Trophoblast cell (in vitro differentiated cells and primary cell): ENCODE data around the gene NUP62.
"Not testable (repeated sequence)": the region's sequence is repeated elsewhere in the genome, so short reads cannot be mapped to it uniquely, and the experiment has no call there.

Experiments used
- DNase-seq, 2 donors: peaks; one replicate each; pipeline ENCODE4 v3.0.0-alpha.2; 2016
- H2AFZ ChIP-seq: 2 replicates; pipeline ENCODE4 v1.6.1; 2013; ENCODE audit warnings: low read length, moderate library complexity, mild to moderate bottlenecking; ENCODE audit not compliant: insufficient read depth, poor library complexity
- H2AK5ac ChIP-seq: 2 replicates; pipeline ENCODE4 v1.6.1; 2013; ENCODE audit warnings: mild to moderate bottlenecking, low read length
- H2BK120ac ChIP-seq: 2 replicates; pipeline ENCODE4 v1.6.1; 2013; ENCODE audit warnings: low read length, mild to moderate bottlenecking, moderate library complexity; ENCODE audit not compliant: insufficient read depth, poor library complexity
- H2BK12ac ChIP-seq: 2 replicates; pipeline ENCODE4 v1.6.1; 2013; ENCODE audit warnings: mild to moderate bottlenecking, low read length, moderate library complexity
- H2BK5ac ChIP-seq: 2 replicates; pipeline ENCODE4 v1.6.1; 2013; ENCODE audit warnings: low read length, low read depth, moderate library complexity, mild to moderate bottlenecking; ENCODE audit not compliant: poor library complexity
- H3K14ac ChIP-seq: 2 replicates; pipeline ENCODE4 v1.6.1; 2013; ENCODE audit warnings: mild to moderate bottlenecking, low read length
- H3K18ac ChIP-seq: 2 replicates; pipeline ENCODE4 v1.6.1; 2013; ENCODE audit warnings: mild to moderate bottlenecking, low read length
- H3K23ac ChIP-seq: 2 replicates; pipeline ENCODE4 v1.6.1; 2013; ENCODE audit warnings: low read length
- H3K27ac ChIP-seq: 2 replicates; pipeline ENCODE4 v1.5.1; 2013; ENCODE audit warnings: low read depth, mild to moderate bottlenecking, inconsistent platforms, low read length, moderate library complexity
- H3K27me3 ChIP-seq: 2 replicates; pipeline ENCODE4 v1.6.1; 2013; ENCODE audit warnings: inconsistent platforms, mild to moderate bottlenecking, low read length, moderate library complexity; ENCODE audit not compliant: insufficient read depth
- H3K36me3 ChIP-seq, 2 experiments: 1 replicate in 1 of 2; 2 replicates in 1 of 2; pipeline ENCODE4 v1.6.1; 2013; ENCODE audit warnings: low read length in 2 of 2, mild to moderate bottlenecking in 2 of 2, moderate library complexity in 1 of 2; ENCODE audit not compliant: insufficient read depth in 2 of 2, control insufficient read depth in 1 of 2
- H3K4ac ChIP-seq: 2 replicates; pipeline ENCODE4 v1.6.1; 2013; ENCODE audit warnings: low read depth, mild to moderate bottlenecking, low read length, moderate library complexity
- H3K4me1 ChIP-seq, 2 experiments: 1 replicate in 1 of 2; 2 replicates in 1 of 2; pipeline ENCODE4 v1.6.1; 2013; ENCODE audit warnings: low read length in 2 of 2, mild to moderate bottlenecking in 2 of 2, moderate library complexity in 1 of 2; ENCODE audit not compliant: insufficient read depth in 2 of 2, control insufficient read depth in 1 of 2
- H3K4me2 ChIP-seq: 2 replicates; pipeline ENCODE4 v1.6.1; 2013; ENCODE audit warnings: inconsistent platforms, mild to moderate bottlenecking, low read length, moderate library complexity
- H3K4me3 ChIP-seq: 2 replicates; pipeline ENCODE4 v1.5.1; 2013; ENCODE audit warnings: mild to moderate bottlenecking, low read depth, low read length, inconsistent platforms
- H3K79me1 ChIP-seq: one replicate; pipeline ENCODE4 v1.6.1; 2013; ENCODE audit warnings: low read length
- H3K79me2 ChIP-seq: 2 replicates; pipeline ENCODE4 v1.6.1; 2013; ENCODE audit warnings: low read length, mild to moderate bottlenecking; ENCODE audit not compliant: control insufficient read depth, insufficient read depth, poor library complexity
- H3K9ac ChIP-seq: 2 replicates; pipeline ENCODE4 v1.6.1; 2013; ENCODE audit warnings: mild to moderate bottlenecking, low read length
- H3K9me3 ChIP-seq: 2 replicates; pipeline ENCODE4 v1.6.1; 2013; ENCODE audit warnings: low read depth, mild to moderate bottlenecking, control low read depth, inconsistent platforms, low read length; ENCODE audit not compliant: insufficient read depth
- H4K12ac ChIP-seq: 2 replicates; pipeline ENCODE4 v1.6.1; 2013; ENCODE audit warnings: low read depth, mild to moderate bottlenecking, low read length, moderate library complexity
- H4K8ac ChIP-seq: 2 replicates; pipeline ENCODE4 v1.6.1; 2013; ENCODE audit warnings: low read depth, mild to moderate bottlenecking, low read length, moderate library complexity
- H4K91ac ChIP-seq: one replicate; pipeline ENCODE4 v1.6.1; 2013; ENCODE audit warnings: low read depth, mild to moderate bottlenecking, low read length, moderate library complexity
- WGBS: extraction: QIAGEN DNeasy Blood & Tissue Kit; methylation state at CpG from one replicate; pipeline ENCODE4 v1.1.7; 2013; ENCODE audit warnings: missing lambda C conversion rate; ENCODE audit not compliant: insufficient read length, insufficient coverage; ENCODE audit errors: extremely low coverage; 5-methylcytosine and 5-hydroxymethylcytosine counted together

The NUP62 gene

DNA sequence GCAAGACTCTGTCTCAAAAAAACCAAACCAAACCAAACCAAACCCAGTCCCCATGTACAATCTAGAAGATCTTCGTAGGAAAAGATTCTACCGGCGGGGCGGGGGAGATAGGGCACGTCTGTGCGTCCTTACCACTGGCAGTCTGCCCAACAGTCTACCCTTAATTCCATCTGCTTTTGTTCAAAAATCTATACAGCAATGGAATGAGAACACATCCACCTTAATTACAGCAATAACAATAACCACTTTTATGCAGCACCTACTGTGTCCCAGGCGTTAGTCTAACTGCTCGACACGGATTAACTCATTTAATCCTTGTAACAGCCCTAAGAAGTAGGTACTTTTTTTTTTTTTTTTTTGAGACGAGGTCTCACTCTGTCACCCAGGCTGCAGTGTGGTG lies 2.8 kb downstream of the NUP62 start:
- Histone ChIP-seq H4K91ac (no peak overlapping the region), H3K18ac (no peak overlapping the region), H3K27me3 (no peaks in the 10 kb centered on the region), H2BK12ac (no peak overlapping the region), H3K79me1 (peaks cover 11% of the 10 kb centered on the region), H3K9ac (no peak overlapping the region), H2BK120ac (no peak overlapping the region), H3K9me3 (peaks cover 2% of the 10 kb centered on the region), H3K4ac (peak overlapping the region; percentile 37), H3K4me3 (no peak overlapping the region), H3K14ac (no peak overlapping the region), H2AK5ac (no peak overlapping the region), H2BK5ac (no peak overlapping the region), H3K79me2 (peaks cover 15% of the 10 kb centered on the region), H4K8ac (no peak overlapping the region), H3K36me3 (peaks cover 46 to 48% of the 10 kb centered on the region in 2 experiments), H3K4me2 (no peak overlapping the region), H2AFZ (no peak overlapping the region), H3K23ac (no peak overlapping the region), H4K12ac (no peak overlapping the region), H3K27ac (no peak overlapping the region), H3K4me1 (peaks cover 6 to 8% of the 10 kb centered on the region in 2 experiments)
- WGBS: no CpG with 5 or more reads among the region's 10 CpGs
- no peak for DNase-seq

DNA sequence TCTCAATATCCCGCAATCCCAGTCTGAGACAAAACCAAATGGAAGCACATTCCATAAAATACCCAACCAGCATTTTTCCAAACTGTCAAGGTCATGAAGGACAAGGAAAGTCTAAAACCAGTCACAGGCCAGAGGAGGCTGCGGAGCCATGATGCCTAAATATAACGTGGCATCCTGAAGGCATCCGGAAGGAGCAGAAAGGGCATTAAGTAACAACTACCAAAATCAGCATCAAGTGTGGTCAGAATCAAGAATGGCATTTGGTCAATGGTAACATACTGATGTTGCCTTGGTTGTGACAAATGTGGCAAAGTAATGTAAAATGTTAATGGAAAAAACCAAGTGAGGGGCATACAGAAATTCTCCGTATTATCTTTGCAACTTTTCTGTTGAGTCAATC lies 3.8 kb downstream of the NUP62 start:
- H3K27ac ChIP-seq: no peak overlapping the region
- peak overlapping the region; percentile 57 for H3K4ac ChIP-seq
- H2BK5ac ChIP-seq: no peak overlapping the region
- H3K79me1 ChIP-seq: peaks cover 11% of the 10 kb centered on the region
- no peak overlapping the region for H3K4me3 ChIP-seq
- H3K18ac ChIP-seq: no peak overlapping the region
- no peak overlapping the region for H2AK5ac ChIP-seq
- WGBS: no CpG with 5 or more reads among the region's 5 CpGs
- H3K36me3 ChIP-seq: peaks cover 52 to 59% of the 10 kb centered on the region in 2 experiments
- H2AFZ ChIP-seq: no peak overlapping the region
- H3K9me3 ChIP-seq: peaks cover under 1% of the 10 kb centered on the region
- DNase-seq: no peak
- peaks cover 7 to 8% of the 10 kb centered on the region in 2 experiments for H3K4me1 ChIP-seq
- no peak overlapping the region for H3K23ac ChIP-seq
- peaks cover 16% of the 10 kb centered on the region for H3K79me2 ChIP-seq
- H4K8ac ChIP-seq: no peak overlapping the region
- no peak overlapping the region for H3K4me2 ChIP-seq
- no peak overlapping the region for H4K12ac ChIP-seq
- no peak overlapping the region for H2BK12ac ChIP-seq
- H2BK120ac ChIP-seq: no peak overlapping the region
- no peaks in the 10 kb centered on the region for H3K27me3 ChIP-seq
- H4K91ac ChIP-seq: no peak overlapping the region
- no peak overlapping the region for H3K9ac ChIP-seq
- no peak overlapping the region for H3K14ac ChIP-seq

DNA sequence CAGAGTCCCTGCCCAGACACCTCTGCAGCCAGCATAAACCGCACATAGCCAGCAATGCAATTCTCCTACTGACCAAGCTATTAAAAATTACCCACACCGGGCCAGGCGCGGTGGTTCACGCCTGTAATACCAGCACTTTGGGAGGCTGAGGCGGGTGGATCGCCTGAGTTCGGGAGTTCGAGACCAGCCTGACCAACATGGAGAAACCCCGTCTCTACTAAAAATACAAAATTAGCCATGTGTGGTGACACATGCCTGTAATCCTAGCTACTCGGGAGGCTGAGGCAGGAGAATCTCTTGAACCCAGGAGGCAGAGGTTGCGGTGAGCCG lies 4.5 kb downstream of the NUP62 start:
- H2BK5ac ChIP-seq, H4K12ac ChIP-seq, H2BK12ac ChIP-seq, H2BK120ac ChIP-seq, H4K91ac ChIP-seq, H3K27me3 ChIP-seq, H3K4me3 ChIP-seq, H3K4me1 ChIP-seq, H2AFZ ChIP-seq, H3K9ac ChIP-seq, DNase-seq, H3K27ac ChIP-seq, H3K14ac ChIP-seq, H3K9me3 ChIP-seq, H4K8ac ChIP-seq, H3K18ac ChIP-seq, H3K4me2 ChIP-seq, H2AK5ac ChIP-seq, H3K23ac ChIP-seq: not testable (repeated sequence)
- peak overlapping the region; percentile 52 for H3K4ac ChIP-seq
- peaks cover 18% of the 10 kb centered on the region for H3K79me2 ChIP-seq
- no CpG with 5 or more reads among the region's 13 CpGs for WGBS
- H3K36me3 ChIP-seq: peaks cover 52 to 60% of the 10 kb centered on the region in 2 experiments
- H3K79me1 ChIP-seq: peaks cover 11% of the 10 kb centered on the region

DNA sequence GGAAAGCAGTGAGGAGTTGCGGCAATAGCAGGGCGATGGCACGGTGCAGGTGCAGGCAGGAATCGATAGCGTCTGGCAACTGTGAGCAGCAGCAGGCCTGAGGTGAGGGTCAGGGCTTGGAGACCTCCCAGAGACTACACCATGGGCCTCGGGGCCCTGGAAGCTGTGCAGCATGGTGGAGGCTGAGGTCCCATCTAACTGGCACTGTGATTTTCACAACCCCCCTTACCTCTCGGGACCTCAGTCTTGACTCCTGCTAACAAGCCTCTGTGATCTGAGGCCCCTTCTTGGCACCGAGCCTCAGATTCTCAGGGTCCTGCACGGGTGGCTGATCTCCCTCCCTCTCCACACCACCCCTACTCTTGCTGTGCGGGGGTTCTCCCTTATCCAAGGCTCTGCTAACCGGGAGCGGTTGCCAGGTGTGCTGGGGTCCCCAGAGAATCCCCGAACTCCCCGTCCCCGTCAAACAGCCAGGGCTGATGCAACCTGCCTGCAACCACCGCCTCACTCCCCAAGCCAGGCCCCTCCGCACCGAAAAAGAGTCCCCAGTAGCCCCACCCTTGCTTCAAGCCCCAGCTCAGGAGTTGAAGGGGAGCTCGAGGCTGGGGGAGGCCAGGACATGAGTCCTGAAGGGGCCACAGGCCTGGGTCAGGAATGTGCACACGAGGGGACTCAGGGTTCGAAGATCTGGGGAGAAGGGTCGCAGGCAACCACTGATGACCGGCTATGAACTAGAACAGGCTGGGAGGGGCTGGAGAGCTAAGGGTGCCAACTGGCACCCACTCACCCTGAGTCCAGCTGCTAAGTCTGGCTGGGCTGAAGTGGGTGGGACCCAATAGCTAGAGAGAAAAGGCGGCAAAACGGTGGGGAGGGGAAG lies 5.1 kb downstream of the NUP62 start:
- Histone ChIP-seq H2BK120ac (no peak overlapping the region), H2AK5ac (no peak overlapping the region), H3K36me3 (peaks cover 52 to 63% of the 10 kb centered on the region in 2 experiments), H3K9ac (no peak overlapping the region), H2BK12ac (no peak overlapping the region), H4K91ac (no peak overlapping the region), H4K8ac (no peak overlapping the region), H3K27ac (no peak overlapping the region), H3K79me1 (peaks cover 6% of the 10 kb centered on the region), H3K14ac (no peak overlapping the region), H4K12ac (no peak overlapping the region), H2BK5ac (no peak overlapping the region), H3K9me3 (no peaks in the 10 kb centered on the region), H3K4me2 (no peak overlapping the region), H2AFZ (no peak overlapping the region), H3K79me2 (peaks cover 17% of the 10 kb centered on the region), H3K23ac (no peak overlapping the region), H3K4ac (peak overlapping the region; percentile 52), H3K18ac (no peak overlapping the region), H3K27me3 (no peaks in the 10 kb centered on the region), H3K4me1 (peaks cover 8% of the 10 kb centered on the region in 2 experiments), H3K4me3 (peak overlapping the region; percentile 8)
- WGBS: no CpG with 5 or more reads among the region's 25 CpGs
- DNase-seq: no peak
